GM19455 (cell line): Measurements from ENCODE around the gene ITSN1.

Experiments used
- ATAC-seq: cut with Tn5 transposase; IDR thresholded peaks from one replicate; pipeline ENCODE4 v1.9.1; 2021; ENCODE audit not compliant: unreplicated experiment

The ITSN1 gene

GRCh38 chr21:33834801-33835500 lies 192.7 kb downstream of the ITSN1 start:
- ATAC-seq = no peak

- no peak for ATAC-seq
These were observed 193.6 kb downstream of the ITSN1 start for GRCh38 chr21:33835920-33836319.

GRCh38 chr21:33836408-33836807 lies 194.1 kb downstream of the ITSN1 start:
- no peak for ATAC-seq

- ATAC-seq = no peak
These were observed 196.9 kb downstream of the ITSN1 start for GRCh38 chr21:33839167-33839716.

- no peak for ATAC-seq
These were observed 197.5 kb downstream of the ITSN1 start for GRCh38 chr21:33839806-33840205.

GRCh38 chr21:33840771-33841170 lies 198.5 kb downstream of the ITSN1 start:
- ATAC-seq = no peak

GRCh38 chr21:33841561-33841960 lies 199.3 kb downstream of the ITSN1 start:
- no peak for ATAC-seq

GRCh38 chr21:33843216-33843615 lies 200.9 kb downstream of the ITSN1 start:
- ATAC-seq = no peak

GRCh38 chr21:33844104-33844889 lies 202.0 kb downstream of the ITSN1 start:
- no peak for ATAC-seq

GRCh38 chr21:33844890-33845205 lies 202.5 kb downstream of the ITSN1 start:
- ATAC-seq = no peak

GRCh38 chr21:33846141-33846540 lies 203.8 kb downstream of the ITSN1 start:
- ATAC-seq = no peak

- no peak for ATAC-seq
These were observed 205.4 kb downstream of the ITSN1 start for GRCh38 chr21:33847588-33848248.

GRCh38 chr21:33848249-33848953 lies 206.1 kb downstream of the ITSN1 start:
- ATAC-seq = no peak

GRCh38 chr21:33849834-33850233 lies 207.5 kb downstream of the ITSN1 start:
- no peak for ATAC-seq

- ATAC-seq = no peak
These were observed 208.1 kb downstream of the ITSN1 start for GRCh38 chr21:33850401-33850800.

GRCh38 chr21:33850985-33851384 lies 208.7 kb downstream of the ITSN1 start:
- ATAC-seq = no peak

- ATAC-seq = no peak
These were observed 210.2 kb downstream of the ITSN1 start for GRCh38 chr21:33852485-33852884.

- ATAC-seq = no peak
These were observed 212.3 kb downstream of the ITSN1 start for GRCh38 chr21:33854604-33855003.

GRCh38 chr21:33855190-33855589 lies 212.9 kb downstream of the ITSN1 start:
- ATAC-seq = no peak

GRCh38 chr21:33856893-33857527 lies 214.7 kb downstream of the ITSN1 start:
- no peak for ATAC-seq
